Regular cardiac myocyte (primary cell): ENCODE results near the gene SEC61B. TPM values are rescaled to one million over a fixed set of nuclear protein-coding genes. Genes with fewer than 3 reads are reported as not detected.

Experiments used
- total RNA-seq: library from RNA; depleted of rRNA; stranded (reverse); fragments of >200 nt; gene quantifications from 2 replicates; pipeline ENCODE4 v1.2.3, GENCODE V29; 2014

Gene SEC61B
- total RNA-seq, result 93.0 and 165 TPM in 2 replicates

DNA sequence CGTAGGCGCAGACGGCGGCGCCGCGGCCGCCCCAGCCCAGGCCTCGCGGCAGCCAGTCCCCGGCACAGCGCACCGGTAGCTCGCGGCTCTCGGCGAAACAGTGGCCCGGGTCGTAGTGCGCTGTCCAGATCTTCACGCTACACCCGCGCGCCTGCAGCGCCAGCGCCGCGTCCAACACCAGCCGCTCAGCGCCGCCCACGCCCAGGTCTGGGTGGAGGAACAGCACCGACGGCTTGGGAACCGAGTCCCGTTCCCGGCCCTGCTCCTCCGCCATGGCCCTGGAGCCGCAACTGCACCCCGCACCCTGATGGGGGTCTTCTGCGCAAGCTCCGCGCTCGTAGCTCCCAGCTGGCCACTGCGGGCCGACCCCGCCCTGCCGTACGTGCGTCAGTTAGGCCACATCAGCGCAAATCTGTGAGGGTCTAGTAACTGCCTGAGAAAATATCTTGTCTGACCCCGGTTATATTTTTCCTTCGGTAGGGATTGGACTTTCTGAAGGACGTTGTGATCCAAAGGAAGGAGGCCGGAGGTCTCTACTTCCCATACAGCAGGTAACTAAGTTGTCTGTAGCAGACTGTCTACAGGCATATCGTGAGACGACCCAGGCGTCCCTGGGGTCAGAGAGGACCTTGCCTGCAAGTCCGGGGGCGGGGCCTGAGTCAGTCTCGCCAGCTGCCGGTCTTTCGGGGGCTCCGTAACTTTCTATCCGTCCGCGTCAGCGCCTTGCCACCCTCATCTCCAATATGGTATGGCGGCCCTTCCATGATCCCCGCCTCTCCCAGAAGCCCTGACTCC, at the start of gene SEC61B, which contains the start of gene ALG2:
Gene SEC61B (plus strand): TSS at position 662 of the 795 bp plus-strand sequence. CDS start 82 bp downstream, at position 744.
Gene ALG2 (minus strand): TSS at position 322 of the 795 bp plus-strand sequence. CDS start 48 bp downstream, at position 274.

Other genes with a start within 250 kb of the SEC61B start
- 42.4 and 112 TPM in 2 replicates for gene TGFBR1, start 117.2 kb upstream of the SEC61B start, total RNA-seq
- gene ALG2, start 340 bp upstream of the SEC61B start, total RNA-seq, result 44.0 and 47.5 TPM in 2 replicates